ENCODE data around the gene PXDC1. TPM values are rescaled to one million over a fixed set of nuclear protein-coding genes. Genes with fewer than 3 reads are reported as not detected.
"Not testable (repeated sequence)": the region's sequence is repeated elsewhere in the genome, so short reads cannot be mapped to it uniquely, and the experiment has no call there.

The PXDC1 gene
- total RNA-seq, 1 donor from 2014 or later = 7.5 TPM

DNA sequence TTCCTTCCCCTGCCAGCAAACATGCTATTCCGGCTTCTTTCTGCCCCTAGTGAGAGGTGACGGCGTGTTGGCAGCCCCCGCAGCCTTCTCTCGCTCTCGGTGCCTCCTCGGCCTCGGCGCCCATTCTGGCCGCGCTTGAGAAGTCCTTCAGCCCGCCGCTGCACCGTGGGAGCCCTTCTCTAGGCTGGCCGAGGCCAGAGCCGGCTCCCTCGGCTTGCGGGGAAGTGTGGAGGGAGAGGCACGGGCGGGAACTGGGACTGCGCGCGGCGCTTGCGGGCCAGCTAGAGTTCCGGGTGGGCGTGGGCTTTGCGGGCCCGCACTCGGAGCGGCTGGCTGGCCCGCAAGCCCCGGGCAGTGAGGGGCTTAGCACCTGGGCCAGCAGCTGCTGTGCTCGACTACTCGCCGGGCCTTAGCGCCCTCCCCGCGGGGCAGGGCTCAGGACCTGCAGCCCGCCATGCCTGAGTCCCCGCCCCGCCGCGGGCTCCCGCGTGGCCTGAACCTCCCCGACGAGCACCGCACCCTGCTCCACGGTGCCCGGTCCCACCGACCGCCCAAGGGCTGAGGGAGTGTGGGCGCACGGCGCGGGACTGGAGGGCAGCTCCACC is 20.0 kb upstream of the PXDC1 start:
- H3K27ac Mint-ChIP-seq (ENCODE audit: unreplicated experiment) = no peak overlapping the region
- H3K27me3 Mint-ChIP-seq (ENCODE audit: unreplicated experiment) = no peaks in the 10 kb centered on the region
- peaks cover 3% of the 10 kb centered on the region for H3K9me3 Mint-ChIP-seq (ENCODE audit: unreplicated experiment)
- peaks cover 3% of the 10 kb centered on the region for H3K4me1 Mint-ChIP-seq (ENCODE audit: low read depth, unreplicated experiment)
- DNase-seq = no peak
- TF ChIP-seq, protein P1, sequence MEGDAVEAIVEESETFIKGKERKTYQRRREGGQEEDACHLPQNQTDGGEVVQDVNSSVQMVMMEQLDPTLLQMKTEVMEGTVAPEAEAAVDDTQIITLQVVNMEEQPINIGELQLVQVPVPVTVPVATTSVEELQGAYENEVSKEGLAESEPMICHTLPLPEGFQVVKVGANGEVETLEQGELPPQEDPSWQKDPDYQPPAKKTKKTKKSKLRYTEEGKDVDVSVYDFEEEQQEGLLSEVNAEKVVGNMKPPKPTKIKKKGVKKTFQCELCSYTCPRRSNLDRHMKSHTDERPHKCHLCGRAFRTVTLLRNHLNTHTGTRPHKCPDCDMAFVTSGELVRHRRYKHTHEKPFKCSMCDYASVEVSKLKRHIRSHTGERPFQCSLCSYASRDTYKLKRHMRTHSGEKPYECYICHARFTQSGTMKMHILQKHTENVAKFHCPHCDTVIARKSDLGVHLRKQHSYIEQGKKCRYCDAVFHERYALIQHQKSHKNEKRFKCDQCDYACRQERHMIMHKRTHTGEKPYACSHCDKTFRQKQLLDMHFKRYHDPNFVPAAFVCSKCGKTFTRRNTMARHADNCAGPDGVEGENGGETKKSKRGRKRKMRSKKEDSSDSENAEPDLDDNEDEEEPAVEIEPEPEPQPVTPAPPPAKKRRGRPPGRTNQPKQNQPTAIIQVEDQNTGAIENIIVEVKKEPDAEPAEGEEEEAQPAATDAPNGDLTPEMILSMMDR (IDR thresholded peaks at IDR 0.05; ENCODE audit: partially characterized antibody, unreplicated experiment) = no peak
- peaks cover 6% of the 10 kb centered on the region for H3K36me3 Mint-ChIP-seq (ENCODE audit: unreplicated experiment)
- no peak overlapping the region for H3K4me3 Mint-ChIP-seq (ENCODE audit: unreplicated experiment)

DNA sequence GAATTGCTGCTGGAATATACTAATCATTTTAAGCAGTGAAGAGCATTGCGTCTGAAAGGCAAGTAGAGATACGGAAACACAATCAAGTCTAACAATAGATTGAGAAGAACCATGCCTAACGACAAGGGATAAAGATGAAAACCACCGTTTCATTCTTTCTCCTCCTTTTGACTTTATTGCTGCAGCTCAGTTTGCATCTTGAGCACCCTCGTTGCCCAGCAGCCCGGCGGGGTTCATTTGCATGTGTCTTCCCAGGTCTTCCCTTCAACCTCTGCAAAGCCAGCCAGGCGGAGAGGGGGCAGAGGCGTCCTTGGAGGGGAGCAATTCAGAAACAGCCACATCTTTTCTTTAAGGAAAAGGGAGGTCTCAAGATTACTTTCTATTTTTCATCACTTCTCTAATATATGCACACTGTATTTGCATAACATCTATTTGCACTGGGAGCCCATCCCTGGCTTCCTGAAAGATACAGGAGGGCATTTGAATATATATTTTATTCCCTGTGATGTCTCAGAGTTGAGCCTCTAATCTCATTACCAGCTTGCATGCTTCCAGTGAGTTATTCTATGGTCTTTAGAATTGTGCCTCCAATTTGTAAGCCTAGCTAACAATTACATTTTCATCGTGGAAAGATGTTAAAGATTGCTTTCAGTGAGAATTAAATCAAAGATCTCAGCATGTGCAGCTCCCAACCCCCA is 18.7 kb upstream of the PXDC1 start:
- TF ChIP-seq, protein P1 (IDR thresholded peaks at IDR 0.05; ENCODE audit: partially characterized antibody, unreplicated experiment) = no peak
- no peak overlapping the region for H3K4me3 Mint-ChIP-seq (ENCODE audit: unreplicated experiment)
- H3K27me3 Mint-ChIP-seq (ENCODE audit: unreplicated experiment) = no peaks in the 10 kb centered on the region
- H3K36me3 Mint-ChIP-seq (ENCODE audit: unreplicated experiment) = peaks cover 6% of the 10 kb centered on the region
- peaks cover 3% of the 10 kb centered on the region for H3K9me3 Mint-ChIP-seq (ENCODE audit: unreplicated experiment)
- no peak for DNase-seq
- no peak overlapping the region for H3K27ac Mint-ChIP-seq (ENCODE audit: unreplicated experiment)
- peaks cover 16% of the 10 kb centered on the region for H3K4me1 Mint-ChIP-seq (ENCODE audit: low read depth, unreplicated experiment)

DNA sequence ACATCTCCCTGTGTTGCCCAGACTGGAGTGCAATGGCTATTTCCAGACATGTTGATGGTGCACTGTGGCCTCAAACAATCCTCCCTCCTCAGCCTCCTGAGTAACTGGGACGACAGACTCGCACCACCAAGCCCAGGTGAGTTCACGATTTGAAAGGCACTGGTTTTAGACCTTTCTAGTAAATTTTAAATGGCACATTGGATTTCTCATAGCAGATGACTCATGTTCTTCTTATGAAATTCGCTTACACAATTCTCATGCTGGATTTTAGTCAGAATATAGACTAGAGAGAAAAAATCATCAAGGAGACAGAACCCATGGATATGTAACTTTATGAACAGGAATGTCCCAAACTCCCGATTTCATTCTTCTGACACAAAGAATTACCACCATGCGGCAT is 18.1 kb upstream of the PXDC1 start:
- no peaks in the 10 kb centered on the region for H3K27me3 Mint-ChIP-seq (ENCODE audit: unreplicated experiment)
- H3K4me3 Mint-ChIP-seq (ENCODE audit: unreplicated experiment) = no peak overlapping the region
- DNase-seq = no peak
- peaks cover 18% of the 10 kb centered on the region for H3K4me1 Mint-ChIP-seq (ENCODE audit: low read depth, unreplicated experiment)
- peaks cover 6% of the 10 kb centered on the region for H3K36me3 Mint-ChIP-seq (ENCODE audit: unreplicated experiment)
- no peak overlapping the region for H3K27ac Mint-ChIP-seq (ENCODE audit: unreplicated experiment)
- H3K9me3 Mint-ChIP-seq (ENCODE audit: unreplicated experiment) = peaks cover 3% of the 10 kb centered on the region
- TF ChIP-seq, protein P1 (IDR thresholded peaks at IDR 0.05; ENCODE audit: partially characterized antibody, unreplicated experiment) = no peak

DNA sequence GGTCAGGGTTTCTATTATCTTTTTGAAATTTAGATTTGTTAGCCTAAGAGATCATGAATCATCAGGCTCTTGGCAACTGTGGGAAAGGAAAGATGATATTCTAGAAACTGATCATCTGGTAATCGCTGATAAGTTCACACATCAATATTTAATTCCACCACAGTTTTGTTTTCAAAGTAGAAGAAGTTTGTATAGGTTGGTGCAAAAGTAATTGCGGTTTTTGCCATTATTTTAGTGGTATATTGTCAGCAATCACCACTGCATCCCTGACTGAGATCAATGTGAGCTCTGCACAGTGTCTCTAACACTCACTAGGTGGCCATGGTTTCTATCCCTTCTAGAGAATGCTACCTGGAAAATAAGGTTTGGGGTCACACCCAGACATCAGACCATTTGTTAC is 17.0 kb upstream of the PXDC1 start:
- Mint-ChIP-seq H3K9me3 (ENCODE audit: unreplicated experiment) (peaks cover 3% of the 10 kb centered on the region), H3K27ac (ENCODE audit: unreplicated experiment) (no peak overlapping the region), H3K27me3 (ENCODE audit: unreplicated experiment) (no peaks in the 10 kb centered on the region), H3K4me1 (ENCODE audit: low read depth, unreplicated experiment) (peaks cover 20% of the 10 kb centered on the region), H3K4me3 (ENCODE audit: unreplicated experiment) (no peak overlapping the region), H3K36me3 (ENCODE audit: unreplicated experiment) (peaks cover 6% of the 10 kb centered on the region)
- TF ChIP-seq, protein P1 (IDR thresholded peaks at IDR 0.05; ENCODE audit: partially characterized antibody, unreplicated experiment) = no peak
- DNase-seq = no peak

DNA sequence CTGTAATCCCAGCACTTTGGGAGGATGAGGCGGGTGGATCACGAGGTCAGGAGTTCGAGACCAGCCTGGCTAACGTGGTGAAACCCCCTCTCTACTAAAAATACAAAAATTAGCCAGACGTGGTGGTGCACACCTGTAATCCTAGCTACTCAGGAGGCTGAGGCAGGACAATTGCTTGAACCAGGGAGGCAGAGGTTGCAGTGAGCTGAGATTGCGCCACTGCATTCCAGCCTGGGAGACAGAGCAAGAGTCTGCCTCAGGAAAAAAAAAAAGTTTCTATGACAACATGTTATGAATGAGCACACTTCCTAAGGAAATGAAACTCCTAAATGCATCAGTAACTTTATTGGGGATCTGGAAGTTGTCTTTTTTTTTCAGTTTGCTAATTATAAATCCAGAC is 16.0 kb upstream of the PXDC1 start:
- not testable (repeated sequence) for DNase-seq; H3K27ac Mint-ChIP-seq (ENCODE audit: unreplicated experiment); H3K9me3 Mint-ChIP-seq (ENCODE audit: unreplicated experiment); H3K36me3 Mint-ChIP-seq (ENCODE audit: unreplicated experiment); H3K27me3 Mint-ChIP-seq (ENCODE audit: unreplicated experiment); H3K4me3 Mint-ChIP-seq (ENCODE audit: unreplicated experiment)
- H3K4me1 Mint-ChIP-seq (ENCODE audit: low read depth, unreplicated experiment) = peaks cover 20% of the 10 kb centered on the region
